GM21723 (cell line): Measurements from ENCODE around the gene SEPHS2.
"Not testable (repeated sequence)": the region's sequence is repeated elsewhere in the genome, so short reads cannot be mapped to it uniquely, and the experiment has no call there.

Experiments used
- ATAC-seq: cut with Tn5 transposase; IDR thresholded peaks from one replicate; pipeline ENCODE4 v1.9.1; 2021; ENCODE audit warnings: mild to moderate bottlenecking, moderate library complexity; ENCODE audit not compliant: unreplicated experiment

Gene SEPHS2, protein sequence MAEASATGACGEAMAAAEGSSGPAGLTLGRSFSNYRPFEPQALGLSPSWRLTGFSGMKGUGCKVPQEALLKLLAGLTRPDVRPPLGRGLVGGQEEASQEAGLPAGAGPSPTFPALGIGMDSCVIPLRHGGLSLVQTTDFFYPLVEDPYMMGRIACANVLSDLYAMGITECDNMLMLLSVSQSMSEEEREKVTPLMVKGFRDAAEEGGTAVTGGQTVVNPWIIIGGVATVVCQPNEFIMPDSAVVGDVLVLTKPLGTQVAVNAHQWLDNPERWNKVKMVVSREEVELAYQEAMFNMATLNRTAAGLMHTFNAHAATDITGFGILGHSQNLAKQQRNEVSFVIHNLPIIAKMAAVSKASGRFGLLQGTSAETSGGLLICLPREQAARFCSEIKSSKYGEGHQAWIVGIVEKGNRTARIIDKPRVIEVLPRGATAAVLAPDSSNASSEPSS

GRCh38 chr16:30445408-30446202 is at the start of gene SEPHS2:
TSS of gene SEPHS2 (minus strand) at chr16:30445874. CDS start at chr16:30445727, 147 bp downstream.
- ATAC-seq: peak; percentile 73

DNA sequence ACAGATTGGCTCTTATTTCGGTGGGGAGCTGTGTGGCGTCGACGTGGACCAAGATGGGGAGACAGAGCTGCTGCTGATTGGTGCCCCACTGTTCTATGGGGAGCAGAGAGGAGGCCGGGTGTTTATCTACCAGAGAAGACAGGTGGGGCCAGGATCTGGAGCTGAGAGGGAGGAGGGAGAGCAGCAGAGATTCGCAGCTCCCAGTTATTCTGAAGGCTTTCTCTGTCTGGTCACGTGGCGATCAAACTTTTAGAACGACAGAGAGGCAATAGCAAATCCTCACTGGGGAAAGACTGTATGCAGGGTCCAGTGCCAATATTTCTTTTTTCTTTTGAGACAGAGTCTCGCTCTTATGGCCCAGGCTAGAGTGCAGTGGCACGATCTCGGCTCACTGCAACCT is 49.0 kb upstream of the SEPHS2 start:
- no peak for ATAC-seq

- ATAC-seq: no peak
These were observed 48.3 kb upstream of the SEPHS2 start for GRCh38 chr16:30493941-30494488.

DNA sequence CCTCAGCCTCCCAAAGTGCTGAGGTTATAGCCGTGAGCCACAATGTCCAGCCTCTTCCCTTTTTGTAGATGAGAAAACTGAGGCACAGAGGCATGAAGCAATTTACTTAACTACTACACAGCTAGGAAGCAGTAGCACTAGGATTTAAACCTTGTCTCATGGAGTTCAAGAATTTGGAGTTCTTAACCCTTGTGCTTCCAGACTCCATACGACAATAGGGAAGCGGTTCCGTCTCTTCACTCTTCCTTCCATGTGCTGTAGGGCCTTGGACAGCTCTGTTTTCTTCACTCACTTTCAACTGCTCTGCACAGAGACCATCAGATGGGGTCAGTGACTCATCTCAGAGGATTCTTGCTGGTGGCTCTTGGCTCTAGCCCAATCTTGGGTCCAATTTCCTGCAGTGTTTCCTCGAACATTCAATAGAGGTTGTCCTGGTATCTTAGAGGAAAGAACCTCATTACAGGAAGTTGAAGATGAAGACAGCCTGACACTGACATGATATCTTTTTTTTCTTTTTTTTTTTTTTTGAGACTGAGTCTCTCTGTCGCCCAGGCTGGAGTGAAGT is 46.2 kb upstream of the SEPHS2 start:
- ATAC-seq: no peak

DNA sequence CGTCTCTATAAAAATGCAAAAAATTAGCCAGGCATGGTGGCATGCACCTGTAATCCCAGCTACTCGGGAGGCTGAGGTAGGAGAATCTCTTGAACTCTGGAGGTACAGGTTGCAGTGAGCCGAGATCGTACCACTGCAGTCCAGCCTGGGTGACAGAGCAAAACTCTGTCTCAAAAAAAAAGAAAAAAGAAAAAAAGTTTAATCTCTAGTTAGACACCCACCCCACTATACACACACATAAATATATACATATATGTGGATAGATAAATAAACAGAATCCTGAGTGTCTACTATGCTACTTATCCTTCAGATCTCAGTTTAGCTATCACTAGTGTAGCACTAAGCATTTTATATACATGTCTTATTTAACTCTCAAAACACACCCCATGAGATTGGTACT is 45.6 kb upstream of the SEPHS2 start:
- no peak for ATAC-seq

DNA sequence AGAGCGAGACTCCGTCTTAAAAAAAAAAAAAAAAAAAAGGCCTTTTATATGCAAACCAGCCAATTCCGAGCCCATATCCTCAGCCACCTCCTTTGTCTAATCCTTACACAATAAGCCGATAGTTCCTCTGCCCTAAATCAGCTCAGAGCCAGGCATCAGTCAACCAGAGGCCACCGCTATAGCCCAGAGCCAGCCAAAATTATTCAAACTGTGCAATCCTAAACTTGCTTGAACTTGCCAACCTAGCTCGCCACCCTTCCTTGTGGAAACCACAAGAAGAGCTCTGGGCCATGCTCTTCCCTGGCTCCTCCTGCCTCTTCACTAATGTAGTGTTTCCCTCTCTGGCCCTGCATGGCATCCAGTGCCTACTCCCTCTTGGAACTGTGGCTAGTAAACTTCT is 44.5 kb upstream of the SEPHS2 start:
- no peak for ATAC-seq

GRCh38 chr16:30488764-30489605 is 43.3 kb upstream of the SEPHS2 start:
- ATAC-seq: no peak

DNA sequence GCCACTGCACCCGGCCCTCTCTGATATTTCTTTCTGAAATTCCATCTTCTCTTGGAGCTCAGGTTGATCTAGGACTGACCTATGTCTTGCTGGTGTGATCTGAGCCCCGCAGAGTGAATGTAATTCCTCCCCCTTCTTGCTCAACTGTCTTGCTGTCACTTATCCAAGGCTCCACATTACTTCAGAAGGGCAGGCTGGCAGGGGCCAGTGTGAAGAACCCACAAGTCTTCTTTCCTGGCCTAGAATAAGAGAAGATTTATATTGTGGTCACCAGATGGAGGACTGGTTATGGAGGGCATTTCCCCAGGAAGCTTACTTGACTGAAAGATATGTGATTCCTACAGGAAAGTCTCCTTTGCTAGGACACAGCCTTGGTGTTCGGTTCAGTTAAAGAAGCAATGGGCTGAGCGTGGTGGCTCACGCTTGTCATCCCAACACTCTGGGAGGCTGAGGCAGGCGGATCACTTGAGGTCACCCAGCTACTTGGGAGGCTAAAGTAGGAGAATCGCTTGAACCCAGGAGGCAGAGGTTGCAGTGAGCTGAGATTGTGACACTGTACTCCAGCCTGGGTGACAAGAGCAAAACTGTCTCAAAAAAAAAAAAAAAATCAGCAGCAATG is 40.3 kb upstream of the SEPHS2 start:
- no peak for ATAC-seq

DNA sequence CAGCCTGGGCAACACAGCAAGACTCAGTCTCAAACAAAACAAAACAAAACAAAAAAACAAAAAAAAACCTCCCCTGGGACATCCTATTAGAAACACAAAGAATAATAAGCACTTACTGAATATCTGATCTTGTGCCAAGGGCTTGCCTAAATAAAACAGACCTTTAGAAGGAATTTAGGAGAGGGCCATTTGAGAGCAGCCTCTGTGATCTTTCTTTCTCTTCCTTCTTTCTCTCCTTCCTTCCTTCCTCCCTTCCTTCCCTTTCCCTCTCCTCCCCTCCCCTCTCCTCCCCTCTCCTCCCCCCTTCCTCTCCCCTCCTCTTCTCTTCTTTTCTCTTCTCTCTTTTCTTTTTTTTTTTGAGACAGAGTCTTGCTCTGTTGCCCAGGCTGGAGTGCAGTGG is 39.2 kb upstream of the SEPHS2 start:
- no peak for ATAC-seq

- ATAC-seq: no peak
These were observed 36.7 kb upstream of the SEPHS2 start for GRCh38 chr16:30482366-30482765.

- no peak for ATAC-seq
These were observed 35.7 kb upstream of the SEPHS2 start for GRCh38 chr16:30481381-30481780.

- ATAC-seq: no peak
These were observed 33.2 kb upstream of the SEPHS2 start for GRCh38 chr16:30478766-30479478.

DNA sequence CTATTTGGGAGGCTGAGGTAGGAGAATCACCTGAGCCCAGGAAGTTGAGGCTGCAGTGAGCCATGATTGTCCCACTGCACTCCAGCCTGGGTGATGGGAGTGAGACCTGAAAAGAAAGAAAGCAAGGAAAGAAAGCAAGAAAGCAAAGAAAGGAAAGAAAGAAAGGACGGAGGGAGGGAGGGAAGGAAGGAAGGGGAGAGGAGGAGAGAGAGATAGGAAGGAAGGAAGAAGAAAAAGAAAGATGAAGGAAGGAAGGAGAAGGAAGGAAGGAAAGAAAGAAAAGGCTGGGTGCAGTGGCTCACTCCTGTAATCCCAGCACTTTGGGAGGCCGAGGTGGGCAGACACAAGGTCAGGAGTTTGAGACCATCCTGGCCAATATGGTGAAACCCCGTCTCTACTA is 32.1 kb upstream of the SEPHS2 start:
- ATAC-seq: not testable (repeated sequence)

- no peak for ATAC-seq
These were observed 31.3 kb upstream of the SEPHS2 start for GRCh38 chr16:30476991-30477390.

DNA sequence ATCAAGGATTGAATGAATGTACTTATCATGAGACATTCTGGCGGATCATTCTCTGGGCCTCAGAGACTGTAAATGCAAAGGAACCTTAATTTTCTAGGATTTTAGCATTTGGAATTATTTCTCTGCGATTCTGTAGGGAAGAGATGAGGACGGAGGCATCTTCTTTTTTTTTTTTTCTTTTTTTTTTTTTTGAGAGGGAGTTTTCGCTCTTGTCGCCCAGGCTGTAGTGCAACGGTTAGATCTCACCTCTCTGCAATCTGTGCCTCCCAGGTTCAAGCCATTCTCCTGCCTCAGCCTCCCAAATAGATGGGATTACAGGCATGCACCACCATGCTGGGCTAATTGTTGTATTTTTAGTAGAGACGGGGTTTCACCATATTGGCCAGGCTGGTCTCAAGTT is 29.0 kb upstream of the SEPHS2 start:
- ATAC-seq: no peak

DNA sequence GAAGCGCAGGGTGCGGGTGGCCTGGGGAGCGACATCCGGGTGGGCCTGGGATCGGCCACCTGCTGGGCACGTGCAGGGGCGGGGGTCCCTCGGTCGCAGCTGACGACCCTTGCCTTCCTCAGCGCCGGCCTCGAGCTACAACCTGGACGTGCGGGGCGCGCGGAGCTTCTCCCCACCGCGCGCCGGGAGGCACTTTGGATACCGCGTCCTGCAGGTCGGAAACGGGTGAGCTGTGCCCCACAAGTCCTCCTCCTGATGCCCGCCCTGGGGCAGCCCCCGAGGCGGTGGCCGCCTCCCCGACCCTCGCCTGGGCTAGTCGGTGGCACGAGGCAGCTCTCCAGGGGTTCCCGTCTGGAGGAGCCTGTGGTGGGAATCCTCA is 28.4 kb upstream of the SEPHS2 start:
- no peak for ATAC-seq

DNA sequence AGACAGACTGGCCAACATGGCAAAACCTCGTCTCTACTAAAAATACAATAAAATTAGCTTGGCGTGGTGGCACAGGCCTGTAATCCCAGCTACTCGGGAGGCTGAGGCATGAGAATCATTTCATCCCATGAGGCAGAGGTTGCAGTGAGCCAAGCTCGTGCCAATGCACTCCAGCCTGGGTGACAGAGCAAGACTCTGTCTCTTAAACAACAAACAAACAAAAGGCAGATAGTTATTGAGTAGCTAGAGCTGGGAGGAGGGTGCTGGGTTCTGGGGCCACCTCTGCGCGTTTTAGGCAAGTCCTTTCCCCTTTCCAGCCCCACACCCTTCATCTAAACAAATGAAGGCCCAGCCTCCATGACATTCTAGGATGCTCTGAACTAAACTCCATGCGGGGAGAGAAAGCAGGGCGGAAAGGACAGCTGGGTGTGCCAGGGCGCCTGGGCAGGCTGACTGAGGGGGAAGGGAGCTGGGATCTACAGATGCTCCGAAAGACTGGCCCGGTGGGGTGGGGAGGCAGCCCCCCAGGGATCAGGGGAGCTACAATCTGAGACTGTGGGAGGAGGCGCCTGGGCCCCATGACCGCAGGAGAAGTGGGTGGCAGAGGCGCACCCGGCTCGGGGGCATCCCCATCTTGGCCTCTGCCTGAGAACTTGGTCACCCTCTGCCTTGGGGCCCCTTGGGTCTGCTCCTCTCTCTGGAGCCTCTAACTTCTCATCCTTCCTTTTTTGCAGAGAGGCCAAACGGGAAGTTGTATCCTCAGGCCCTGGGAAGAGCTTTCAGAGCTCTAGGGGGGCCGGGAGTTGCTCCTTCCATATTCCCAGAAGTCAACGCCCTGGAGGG is 27.8 kb upstream of the SEPHS2 start:
- peak; percentile 34 for ATAC-seq

DNA sequence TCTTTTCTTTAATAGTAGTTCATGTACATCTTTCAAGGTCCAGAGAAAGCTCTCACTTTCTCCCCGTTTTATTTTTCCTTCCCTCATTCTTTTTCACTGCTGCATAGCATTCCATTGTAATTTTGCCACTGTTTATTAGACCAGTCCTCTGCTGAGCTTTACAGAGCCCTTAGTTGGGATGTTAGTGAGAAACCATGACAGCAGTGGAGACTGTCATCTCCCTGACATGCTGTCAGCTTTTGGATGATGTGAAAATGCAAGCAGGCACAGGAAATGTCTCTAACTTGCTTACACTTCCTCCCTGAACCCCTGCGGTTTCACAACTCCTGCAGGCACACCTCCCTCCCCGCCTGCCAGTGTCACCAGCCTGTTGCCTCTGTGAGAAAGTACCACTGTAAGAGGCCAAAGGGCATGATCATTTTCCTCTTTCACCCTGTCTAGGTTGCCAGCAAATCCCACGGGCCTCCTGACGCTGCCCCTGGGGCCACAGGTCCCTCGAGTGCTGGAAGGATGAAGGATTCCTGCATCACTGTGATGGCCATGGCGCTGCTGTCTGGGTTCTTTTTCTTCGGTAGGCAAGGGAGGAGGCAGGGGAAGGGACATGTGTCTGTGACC is 26.8 kb upstream of the SEPHS2 start, which contains the start of gene ITGAL:
TSS of gene ITGAL (plus strand) at position 415 of the 615 bp plus-strand sequence. CDS start at position 511, 96 bp downstream.
- peak; percentile 47 for ATAC-seq
